MCF 10A (cell line): Measurements from ENCODE around the gene KCNJ2. TPM values are rescaled to one million over a fixed set of nuclear protein-coding genes. Genes with fewer than 3 reads are reported as not detected.

ENCODE experiments used
- BruUV-seq: library from RNA; stranded (reverse); fragments of 400-500 nt; replicated peaks from 2 replicates; lab custom pipeline; 2021; lab: Mats Ljungman, UMichigan
- CTCF ChIA-PET: fragments of 300-600 bp; sonication (Branson Sonifier 250); formaldehyde crosslinking; extraction: SDS; loops from one replicate; lab custom pipeline; 2021; ENCODE audit warnings: antibody characterized with exemption, inconsistent platforms; lab: Yijun Ruan, JAX
- POLR2A ChIA-PET: fragments of 300-600, 350-650 bp; sonication (Branson Sonifier 250); formaldehyde crosslinking; extraction: SDS; loops from one replicate; lab custom pipeline; 2020; ENCODE audit warnings: antibody characterized with exemption, inconsistent platforms; lab: Yijun Ruan, JAX
- DNase-seq: peaks from one replicate; pipeline ENCODE4 v3.0.0-alpha.2; 2018; ENCODE audit not compliant: unreplicated experiment
- H3K27ac Mint-ChIP-seq: one replicate; pipeline ENCODE4 v1.8.0; 2022; ENCODE audit warnings: mild to moderate bottlenecking, low read depth, mixed read lengths; ENCODE audit not compliant: unreplicated experiment
- H3K27me3 Mint-ChIP-seq: one replicate; pipeline ENCODE4 v1.8.0; 2022; ENCODE audit warnings: mixed read lengths; ENCODE audit not compliant: insufficient read depth, unreplicated experiment
- H3K36me3 Mint-ChIP-seq: one replicate; pipeline ENCODE4 v1.8.0; 2022; ENCODE audit warnings: mild to moderate bottlenecking, moderate library complexity, mixed read lengths; ENCODE audit not compliant: insufficient read depth, unreplicated experiment
- H3K4me1 Mint-ChIP-seq: one replicate; pipeline ENCODE4 v1.8.0; 2022; ENCODE audit warnings: mixed read lengths; ENCODE audit not compliant: insufficient read depth, unreplicated experiment
- H3K4me3 Mint-ChIP-seq: one replicate; pipeline ENCODE4 v1.8.0; 2022; ENCODE audit warnings: mild to moderate bottlenecking, moderate library complexity, mixed read lengths; ENCODE audit not compliant: unreplicated experiment
- H3K9me3 Mint-ChIP-seq: one replicate; pipeline ENCODE4 v1.8.0; 2022; ENCODE audit warnings: mixed read lengths; ENCODE audit not compliant: unreplicated experiment
- CTCF ChIP-seq: fragments of 200-600 bp; IDR thresholded peaks from one replicate; pipeline ENCODE4 v1.8.0; 2022; ENCODE audit warnings: antibody characterized with exemption, mild to moderate bottlenecking; ENCODE audit not compliant: unreplicated experiment
- intact Hi-C: fragments of 100-400 bp; cut with micrococcal nuclease; formaldehyde crosslinking; loops from 2 replicates; pipeline ENCODE4 v1.14.1; 2022
- total RNA-seq: library from RNA; stranded (reverse); gene quantifications from 2 replicates; pipeline ENCODE4 v1.2.3, GENCODE V29; 2022

The KCNJ2 gene
- total RNA-seq, 1 experiment from 2014 or later = 0.19 TPM

GRCh38 chr17:70169709-70170597 is 621 bp downstream of the KCNJ2 start:
- POLR2A ChIA-PET = interaction anchor here (0.6 to 4.8 kb wide), 13 partner anchors 9 to 630 kb away, joined by 3 to 22 read pairs (median 3); no protein-coding TSS in a partner anchor

GRCh38 chr17:70171159-70171558 is 1.8 kb downstream of the KCNJ2 start:
- CTCF ChIA-PET = interaction anchor here (0.6 to 1.4 kb wide), 4 partner anchors 320 to 673 kb away, joined by 4 to 7 read pairs (median 5); no protein-coding TSS in a partner anchor
- H3K27ac Mint-ChIP-seq = no peak overlapping the region
- peaks cover 34% of the 10 kb centered on the region for H3K4me1 Mint-ChIP-seq
- BruUV-seq = no TSS peak
- no peak overlapping the region for H3K4me3 Mint-ChIP-seq
- no peak for TF ChIP-seq CTCF
- POLR2A ChIA-PET = interaction anchor here (0.6 to 4.8 kb wide), 9 partner anchors 7 to 344 kb away, joined by 3 to 22 read pairs (median 5); no protein-coding TSS in a partner anchor
- no peaks in the 10 kb centered on the region for H3K9me3 Mint-ChIP-seq
- no peak for DNase-seq
- H3K27me3 Mint-ChIP-seq = no peaks in the 10 kb centered on the region
- H3K36me3 Mint-ChIP-seq = peaks cover 9% of the 10 kb centered on the region
- intact Hi-C loops = no loop called here

More at GRCh38 chr17:70169709-70170597, 621 bp downstream of the KCNJ2 start:
- Mint-ChIP-seq H3K27ac (no peak overlapping the region), H3K4me3 (peak overlapping the region; percentile 76), H3K9me3 (no peaks in the 10 kb centered on the region), H3K36me3 (no peaks in the 10 kb centered on the region), H3K27me3 (no peaks in the 10 kb centered on the region), H3K4me1 (peaks cover 34% of the 10 kb centered on the region)
- CTCF ChIA-PET = interaction anchor here (0.6 to 2.5 kb wide), 7 partner anchors 9 to 659 kb away, joined by 3 to 18 read pairs (median 3); no protein-coding TSS in a partner anchor
- DNase-seq = peak; percentile 29
- no peak for TF ChIP-seq CTCF
- intact Hi-C loops = loop anchor here (1.0 to 5.0 kb wide), 3 partner anchors 382 to 601 kb away; no protein-coding TSS in a partner anchor
- BruUV-seq = no TSS peak

- intact Hi-C loops = no loop called here
- CTCF ChIA-PET = interaction anchor here (0.6 to 1.1 kb wide), 4 partner anchors 263 to 626 kb away, joined by 3 to 5 read pairs (median 3); no protein-coding TSS in a partner anchor
- no peak for TF ChIP-seq CTCF
Measured at GRCh38 chr17:70172449-70172848, 3.1 kb downstream of the KCNJ2 start.

GRCh38 chr17:70172923-70173322 is 3.6 kb downstream of the KCNJ2 start:
- no TSS peak for BruUV-seq
- H3K27me3 Mint-ChIP-seq = no peaks in the 10 kb centered on the region
- H3K4me1 Mint-ChIP-seq = peaks cover 34% of the 10 kb centered on the region
- H3K36me3 Mint-ChIP-seq = peaks cover 9% of the 10 kb centered on the region
- CTCF ChIA-PET = no interaction called here
- no peaks in the 10 kb centered on the region for H3K9me3 Mint-ChIP-seq
- H3K27ac Mint-ChIP-seq = no peak overlapping the region
- POLR2A ChIA-PET = interaction anchor here (0.6 to 2.1 kb wide), 5 partner anchors 9 to 566 kb away, joined by 3 to 9 read pairs (median 3); no protein-coding TSS in a partner anchor
- intact Hi-C loops = no loop called here
- no peak overlapping the region for H3K4me3 Mint-ChIP-seq
- peak; percentile 54 for DNase-seq
- no peak for TF ChIP-seq CTCF

More at GRCh38 chr17:70172449-70172848, 3.1 kb downstream of the KCNJ2 start:
- no peak overlapping the region for H3K4me3 Mint-ChIP-seq
- no TSS peak for BruUV-seq
- H3K27me3 Mint-ChIP-seq = no peaks in the 10 kb centered on the region
- peaks cover 34% of the 10 kb centered on the region for H3K4me1 Mint-ChIP-seq
- H3K36me3 Mint-ChIP-seq = peaks cover 9% of the 10 kb centered on the region
- DNase-seq = no peak
- POLR2A ChIA-PET = interaction anchor here (0.8 to 4.8 kb wide), 6 partner anchors 9 to 565 kb away, joined by 3 to 22 read pairs (median 6); no protein-coding TSS in a partner anchor
- H3K27ac Mint-ChIP-seq = no peak overlapping the region
- no peaks in the 10 kb centered on the region for H3K9me3 Mint-ChIP-seq
